Suprapubic skin (tissue), 4 donors: ENCODE results near the gene PITX1. TPM values are rescaled to one million over a fixed set of nuclear protein-coding genes. Genes with fewer than 3 reads are reported as not detected.

Experiments used
- DNase-seq, 2 donors: peaks; one replicate each; pipeline ENCODE4 v3.0.0-alpha.2; 2019; ENCODE audit warnings: low spot score in 2 of 2
- H3K27ac ChIP-seq: fragments of 200-600 bp; sonication (generic); one replicate; pipeline ENCODE4 v1.5.1; 2019
- H3K27me3 ChIP-seq: fragments of 200-600 bp; sonication (generic); one replicate; pipeline ENCODE4 v1.5.1; 2019
- H3K36me3 ChIP-seq: fragments of 200-600 bp; sonication (generic); one replicate; pipeline ENCODE4 v1.5.1; 2019
- H3K4me1 ChIP-seq: fragments of 200-600 bp; sonication (generic); one replicate; pipeline ENCODE4 v1.5.1; 2019
- H3K4me3 ChIP-seq: fragments of 200-600 bp; sonication (generic); one replicate; pipeline ENCODE4 v1.5.1; 2019; ENCODE audit warnings: mild to moderate bottlenecking
- H3K9me3 ChIP-seq: fragments of 200-600 bp; sonication (generic); one replicate; pipeline ENCODE4 v1.5.1; 2019
- CTCF ChIP-seq, 2 donors: fragments of 200-600 bp in 1 of 2; fragments of 450-650 bp in 1 of 2; sonication (generic) in 1 of 2; IDR thresholded peaks; one replicate each; pipeline ENCODE4 v1.5.1; 2016 to 2019; ENCODE audit warnings: antibody characterized with exemption in 2 of 2, mild to moderate bottlenecking in 1 of 2, moderate library complexity in 1 of 2
- EP300 ChIP-seq: sonication (generic); formaldehyde crosslinking; IDR thresholded peaks from one replicate; pipeline ENCODE4 v1.6.1; 2017; ENCODE audit warnings: antibody characterized with exemption
- POLR2A ChIP-seq, 2 donors: fragments of 450-650 bp; IDR thresholded peaks; one replicate each; pipeline ENCODE4 v1.6.1; 2017; ENCODE audit warnings: antibody characterized with exemption in 2 of 2, mild to moderate bottlenecking in 2 of 2, moderate library complexity in 2 of 2
- POLR2AphosphoS5 ChIP-seq, 3 donors: sonication (generic); formaldehyde crosslinking; IDR thresholded peaks; one replicate each; pipeline ENCODE4 v1.6.1; 2017; ENCODE audit warnings: antibody characterized with exemption in 3 of 3
- WGBS: methylation state at CpG from one replicate; pipeline ENCODE4 v1.1.5; 2018; 5-methylcytosine and 5-hydroxymethylcytosine counted together
- total RNA-seq, 4 donors: library from RNA; depleted of rRNA; stranded (reverse); fragments of >200 nt; gene quantifications; one replicate each; pipeline ENCODE4 v1.1.0, GENCODE V29; 2016

PITX1 gene
- total RNA-seq, 4 donors from 2014 or later: 0.64 to 2.4 (median 1.4) TPM

DNA sequence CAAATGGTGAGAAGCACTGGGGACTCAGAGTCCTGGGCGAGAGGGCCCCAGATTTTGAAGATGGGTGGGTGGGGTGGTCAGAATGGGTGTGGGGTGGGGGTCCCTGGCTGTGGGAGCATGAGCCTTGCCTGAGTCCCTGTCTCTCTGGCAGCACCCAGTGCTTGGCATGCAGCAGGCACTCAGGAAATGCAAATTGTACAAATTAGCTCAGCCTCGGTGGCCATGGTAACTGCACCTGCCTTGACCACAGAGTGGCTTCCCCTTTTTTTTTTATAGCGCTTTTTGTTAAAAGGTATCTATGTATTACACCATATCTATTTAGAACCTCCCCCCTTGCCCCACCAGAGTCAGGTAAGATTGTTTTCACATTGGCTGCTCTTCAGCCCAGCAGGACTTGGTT, 19.2 kb upstream of the PITX1 start:
- no peak overlapping the region for H3K4me3 ChIP-seq
- no peak for DNase-seq
- H3K36me3 ChIP-seq: no peaks in the 10 kb centered on the region
- no peaks in the 10 kb centered on the region for H3K9me3 ChIP-seq
- H3K27ac ChIP-seq: no peak overlapping the region
- H3K4me1 ChIP-seq: no peaks in the 10 kb centered on the region
- 70% methylated on average over 3 of the region's 3 CpGs for WGBS
- TF ChIP-seq CTCF (IDR thresholded peaks at IDR 0.05): no peak
- TF ChIP-seq POLR2A (IDR thresholded peaks at IDR 0.05): no peak
- no peak for TF ChIP-seq EP300
- no peak for TF ChIP-seq POLR2AphosphoS5 (IDR thresholded peaks at IDR 0.05)
- peaks cover 84% of the 10 kb centered on the region for H3K27me3 ChIP-seq

DNA sequence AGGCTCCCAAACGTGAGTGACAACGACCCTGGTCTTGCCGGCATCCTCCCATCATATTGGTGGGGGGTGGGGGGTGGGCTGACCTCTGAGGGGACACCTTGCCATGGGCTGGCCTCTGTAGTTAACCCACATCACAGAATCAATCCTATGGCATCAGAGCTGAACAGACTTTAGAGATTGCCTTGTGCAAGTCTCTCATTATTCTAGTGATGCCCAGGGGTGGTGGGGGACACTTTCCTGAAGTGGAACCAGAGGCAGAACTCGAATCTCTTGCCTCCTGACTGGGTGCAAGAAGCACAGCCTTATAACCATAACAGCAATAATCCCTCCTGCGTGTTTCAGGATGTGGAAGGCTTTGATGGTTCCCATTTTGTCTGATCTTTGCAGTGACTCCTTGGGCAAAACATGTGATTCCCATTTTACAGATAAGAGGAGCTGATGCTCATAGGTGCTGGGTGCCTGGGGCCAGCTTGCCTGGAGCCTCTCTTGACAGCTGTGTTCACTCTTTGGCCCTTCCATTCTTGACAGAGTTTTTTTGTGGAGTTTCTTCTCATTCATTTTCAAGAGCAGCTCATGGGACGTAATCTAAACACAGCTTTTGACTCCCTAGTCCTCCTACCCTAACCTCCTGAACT, 18.6 kb upstream of the PITX1 start:
- no peak for DNase-seq
- H3K36me3 ChIP-seq: no peaks in the 10 kb centered on the region
- no peak overlapping the region for H3K4me3 ChIP-seq
- TF ChIP-seq EP300 (no peak), CTCF (IDR thresholded peaks at IDR 0.05) (no peak), POLR2A (IDR thresholded peaks at IDR 0.05) (no peak), POLR2AphosphoS5 (IDR thresholded peaks at IDR 0.05) (no peak)
- no peaks in the 10 kb centered on the region for H3K4me1 ChIP-seq
- 50% methylated on average over 4 of the region's 6 CpGs for WGBS
- H3K27me3 ChIP-seq: peaks cover 88% of the 10 kb centered on the region
- no peaks in the 10 kb centered on the region for H3K9me3 ChIP-seq
- H3K27ac ChIP-seq: no peak overlapping the region

DNA sequence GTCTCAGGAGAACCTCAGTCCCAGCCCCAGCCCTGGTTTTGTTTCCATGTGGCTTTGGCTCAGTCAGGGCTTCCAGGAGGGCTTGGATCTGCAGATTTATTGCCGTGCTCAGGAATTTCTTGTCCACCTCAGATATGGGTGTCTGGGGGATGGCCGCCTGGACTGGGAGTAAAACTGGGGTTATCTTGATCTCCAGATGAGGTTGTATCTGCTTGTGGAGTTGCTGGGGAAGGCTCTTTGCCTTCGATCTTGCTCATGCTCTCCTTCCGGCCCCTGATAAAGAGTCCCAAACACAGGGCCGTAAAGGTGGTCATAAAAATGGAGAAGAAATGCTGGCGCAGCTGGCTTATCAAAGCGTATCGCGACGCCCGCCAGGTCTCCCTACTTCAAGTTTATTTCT, 17.8 kb upstream of the PITX1 start:
- 34% methylated on average over 11 of the region's 11 CpGs for WGBS
- peaks cover 88% of the 10 kb centered on the region for H3K27me3 ChIP-seq
- H3K27ac ChIP-seq: no peak overlapping the region
- TF ChIP-seq POLR2A (IDR thresholded peaks at IDR 0.05): no peak
- no peak for TF ChIP-seq EP300
- no peak for TF ChIP-seq POLR2AphosphoS5 (IDR thresholded peaks at IDR 0.05)
- no peak for TF ChIP-seq CTCF (IDR thresholded peaks at IDR 0.05)
- no peaks in the 10 kb centered on the region for H3K36me3 ChIP-seq
- DNase-seq: no peak
- H3K4me3 ChIP-seq: no peak overlapping the region
- no peaks in the 10 kb centered on the region for H3K9me3 ChIP-seq
- no peaks in the 10 kb centered on the region for H3K4me1 ChIP-seq

- WGBS: 63% methylated on average over 3 of the region's 3 CpGs
- no peak for DNase-seq
- peaks cover 88% of the 10 kb centered on the region for H3K27me3 ChIP-seq
- H3K36me3 ChIP-seq: no peaks in the 10 kb centered on the region
- no peaks in the 10 kb centered on the region for H3K9me3 ChIP-seq
- TF ChIP-seq CTCF (IDR thresholded peaks at IDR 0.05) (no peak), EP300 (no peak), POLR2A (IDR thresholded peaks at IDR 0.05) (no peak), POLR2AphosphoS5 (IDR thresholded peaks at IDR 0.05) (no peak)
- H3K4me3 ChIP-seq: no peak overlapping the region
- H3K4me1 ChIP-seq: no peaks in the 10 kb centered on the region
- no peak overlapping the region for H3K27ac ChIP-seq
Measured at GRCh38 chr5:135051399-135051798, 17.4 kb upstream of the PITX1 start.

DNA sequence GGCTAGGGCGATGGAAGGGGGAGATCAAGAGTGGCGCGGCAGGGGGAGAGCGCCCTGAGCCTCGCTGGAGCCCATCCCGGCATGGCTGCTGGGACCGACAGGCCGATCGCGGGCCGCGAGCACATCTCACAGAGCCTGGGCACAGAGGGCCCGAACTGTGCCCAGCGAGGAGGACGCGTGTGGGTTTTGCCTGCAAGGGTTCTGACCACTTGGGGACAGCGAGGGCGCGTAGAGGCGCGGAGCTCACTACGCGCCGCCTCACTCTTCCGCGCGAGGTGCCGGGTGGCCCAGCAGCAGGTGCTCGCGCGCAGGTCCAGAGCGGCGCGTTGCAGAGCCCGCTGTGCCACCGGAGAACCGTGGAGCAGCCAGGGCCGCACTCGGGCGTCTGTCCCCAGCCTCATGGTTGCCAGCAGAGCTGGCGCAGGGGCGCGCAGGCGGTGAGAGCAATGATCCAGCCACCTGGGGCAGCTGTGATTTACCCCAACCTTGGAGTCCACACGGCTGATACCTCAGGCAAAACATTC, 16.3 kb upstream of the PITX1 start:
- no peak for DNase-seq
- Histone ChIP-seq H3K27ac (no peak overlapping the region), H3K36me3 (no peaks in the 10 kb centered on the region), H3K4me1 (no peaks in the 10 kb centered on the region), H3K4me3 (no peak overlapping the region), H3K27me3 (peaks cover 89% of the 10 kb centered on the region), H3K9me3 (no peaks in the 10 kb centered on the region)
- TF ChIP-seq CTCF (IDR thresholded peaks at IDR 0.05) (no peak), EP300 (no peak)
- WGBS: 10% methylated on average over 26 of the region's 45 CpGs
